Measurements from ENCODE around the gene GULP1.
"Not testable (repeated sequence)": the region's sequence is repeated elsewhere in the genome, so short reads cannot be mapped to it uniquely, and the experiment has no call there.

The GULP1 gene

DNA sequence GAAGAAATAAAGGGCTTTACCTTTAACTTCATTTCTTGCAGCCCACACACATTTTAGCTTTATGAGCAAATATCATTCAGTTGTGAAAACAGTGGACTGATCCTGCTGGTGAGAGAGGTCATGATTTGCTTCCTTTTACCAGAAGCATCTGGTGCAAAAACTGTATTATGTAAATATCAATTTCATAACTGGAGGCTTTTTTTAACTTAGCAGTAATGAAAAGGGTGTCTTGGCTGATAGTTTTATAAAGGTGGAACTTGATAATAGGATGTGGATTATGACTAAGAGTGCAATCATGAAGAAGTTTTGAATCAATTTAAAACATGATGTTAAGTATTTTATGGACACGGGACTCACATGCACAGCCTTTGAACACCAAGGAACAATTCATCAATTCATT is 304.4 kb downstream of the GULP1 start:
- DNase-seq (ENCODE audit: low read depth in 1 of 2, low spot score in 1 of 2), result no peak

DNA sequence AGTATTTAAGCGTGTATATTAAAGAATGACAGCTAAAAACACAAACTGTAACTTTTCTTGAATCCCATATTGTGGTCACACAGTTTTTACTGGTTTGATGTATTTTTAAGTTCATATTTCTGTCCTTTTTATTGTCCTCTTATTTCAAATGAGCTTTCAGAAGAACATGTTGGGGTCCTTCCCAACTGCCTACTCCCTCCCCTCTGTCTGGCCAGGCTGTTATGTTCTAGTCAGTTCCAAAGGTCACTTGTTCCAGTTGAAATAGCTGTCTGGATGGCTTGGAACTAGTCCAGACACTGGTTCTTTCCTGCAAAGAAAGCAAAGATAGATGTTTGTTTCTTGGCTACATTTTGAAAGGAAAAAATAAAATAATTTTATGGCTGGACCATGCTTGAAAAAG is 306.9 kb downstream of the GULP1 start:
- no peak for DNase-seq (ENCODE audit: low read depth in 1 of 2, low spot score in 1 of 2)

DNA sequence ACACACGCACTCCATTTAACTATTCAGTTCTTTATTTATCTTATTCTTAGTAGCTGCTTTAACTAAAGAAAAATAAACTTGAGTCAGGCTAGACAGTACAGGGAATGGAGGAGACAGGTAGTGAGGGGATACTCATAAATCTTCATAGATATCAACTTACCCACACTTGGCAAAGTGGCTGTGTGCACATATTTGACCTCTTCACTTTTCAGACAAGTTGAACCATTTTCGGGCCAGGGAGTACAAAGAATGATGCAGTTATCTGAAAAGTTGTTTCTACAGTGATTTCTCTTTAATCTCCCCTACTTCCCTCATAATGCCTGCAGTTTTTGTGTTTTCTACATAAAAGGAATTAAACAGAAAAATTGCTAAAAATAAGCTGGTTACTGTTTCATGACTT is 307.5 kb downstream of the GULP1 start:
- no peak for DNase-seq (ENCODE audit: low read depth in 1 of 2, low spot score in 1 of 2)

DNA sequence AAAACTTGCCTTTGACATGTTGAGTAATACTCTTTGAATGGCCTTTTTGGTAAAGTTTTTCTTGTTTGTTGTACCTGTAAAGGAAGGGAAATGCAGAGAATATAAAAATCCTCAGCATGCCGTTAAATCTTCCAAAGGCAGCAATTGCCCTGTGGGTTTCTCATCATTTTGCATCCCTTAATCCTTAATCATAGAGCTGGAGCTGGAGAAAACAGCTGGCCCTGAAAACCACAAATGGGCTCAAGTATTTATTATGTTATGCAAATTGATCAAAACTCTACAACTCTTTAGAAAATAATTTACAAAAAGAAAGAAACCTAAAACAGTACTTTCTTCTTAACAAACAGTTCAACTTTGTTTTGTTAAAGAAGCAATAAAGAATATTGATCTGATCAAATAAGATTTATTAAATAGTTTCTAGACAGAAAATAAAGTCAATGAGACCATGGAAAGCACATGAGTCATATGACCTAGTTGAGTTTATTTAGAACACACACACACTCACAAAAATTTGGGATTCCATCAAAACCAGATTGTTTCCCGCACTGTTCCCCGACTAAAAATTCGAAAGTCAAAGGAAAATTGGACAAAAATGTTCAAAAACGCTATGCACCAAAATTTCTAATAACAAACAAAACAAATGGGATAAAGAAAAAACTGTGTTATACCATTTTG is 309.0 kb downstream of the GULP1 start:
- no peak for DNase-seq (ENCODE audit: low read depth in 1 of 2, low spot score in 1 of 2)

DNA sequence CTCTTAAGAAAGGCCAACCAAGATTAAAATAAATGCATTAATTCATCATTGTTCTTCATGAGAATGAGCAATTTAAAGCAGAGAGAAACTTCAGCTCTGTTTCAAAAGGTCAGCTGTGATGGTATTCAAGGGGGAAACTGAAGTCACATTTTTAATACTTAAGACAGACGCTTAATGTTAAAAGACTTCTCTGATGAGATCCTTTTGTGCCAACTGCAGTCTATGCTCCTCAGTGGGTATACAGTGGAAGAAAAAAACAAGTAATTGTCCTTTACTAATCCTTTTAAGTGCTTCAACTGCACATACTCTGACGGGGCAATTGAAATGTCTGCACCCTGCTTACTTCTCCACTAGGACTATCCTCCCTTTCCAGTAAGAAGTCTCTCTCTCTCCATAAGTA is 309.7 kb downstream of the GULP1 start:
- DNase-seq (ENCODE audit: low read depth in 1 of 2, low spot score in 1 of 2), result no peak

DNA sequence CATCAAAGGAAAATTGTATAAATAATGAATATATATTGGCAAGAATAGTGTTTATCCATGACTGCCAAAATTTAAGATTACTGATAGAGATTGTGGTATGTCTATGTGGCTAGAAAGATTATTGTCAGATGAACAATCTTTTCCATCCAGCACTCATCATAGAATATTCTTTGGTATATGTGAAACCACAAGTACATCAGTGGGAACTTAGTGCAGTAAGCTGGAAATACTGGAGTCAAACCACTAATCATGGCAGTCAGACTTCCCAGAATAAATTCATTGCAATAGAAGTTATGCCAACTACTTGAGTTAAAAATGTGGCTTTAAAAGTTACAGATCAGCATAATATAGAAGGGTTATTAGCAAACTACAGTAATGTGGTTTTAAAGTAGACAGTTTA is 310.3 kb downstream of the GULP1 start:
- DNase-seq (ENCODE audit: low read depth in 1 of 2, low spot score in 1 of 2), result no peak

DNA sequence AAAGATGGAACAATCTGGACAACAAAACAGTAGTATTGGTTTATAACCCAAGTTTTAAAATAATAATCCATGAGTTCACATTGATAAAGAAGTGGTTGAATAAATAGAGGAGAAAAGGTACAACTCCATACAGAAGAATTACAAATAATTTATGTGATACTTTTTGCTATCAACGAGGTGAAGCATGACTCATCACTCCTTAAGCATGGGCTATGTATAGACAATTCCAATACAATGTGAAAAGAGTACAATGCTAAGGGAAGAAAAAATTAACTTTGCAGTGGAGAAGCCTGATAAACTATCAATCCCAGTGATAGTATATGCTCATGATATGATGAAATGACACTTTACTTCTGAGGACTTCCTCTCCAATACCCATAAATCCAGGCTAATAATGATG is 312.9 kb downstream of the GULP1 start:
- DNase-seq (ENCODE audit: low read depth in 1 of 2, low spot score in 1 of 2), result no peak

DNA sequence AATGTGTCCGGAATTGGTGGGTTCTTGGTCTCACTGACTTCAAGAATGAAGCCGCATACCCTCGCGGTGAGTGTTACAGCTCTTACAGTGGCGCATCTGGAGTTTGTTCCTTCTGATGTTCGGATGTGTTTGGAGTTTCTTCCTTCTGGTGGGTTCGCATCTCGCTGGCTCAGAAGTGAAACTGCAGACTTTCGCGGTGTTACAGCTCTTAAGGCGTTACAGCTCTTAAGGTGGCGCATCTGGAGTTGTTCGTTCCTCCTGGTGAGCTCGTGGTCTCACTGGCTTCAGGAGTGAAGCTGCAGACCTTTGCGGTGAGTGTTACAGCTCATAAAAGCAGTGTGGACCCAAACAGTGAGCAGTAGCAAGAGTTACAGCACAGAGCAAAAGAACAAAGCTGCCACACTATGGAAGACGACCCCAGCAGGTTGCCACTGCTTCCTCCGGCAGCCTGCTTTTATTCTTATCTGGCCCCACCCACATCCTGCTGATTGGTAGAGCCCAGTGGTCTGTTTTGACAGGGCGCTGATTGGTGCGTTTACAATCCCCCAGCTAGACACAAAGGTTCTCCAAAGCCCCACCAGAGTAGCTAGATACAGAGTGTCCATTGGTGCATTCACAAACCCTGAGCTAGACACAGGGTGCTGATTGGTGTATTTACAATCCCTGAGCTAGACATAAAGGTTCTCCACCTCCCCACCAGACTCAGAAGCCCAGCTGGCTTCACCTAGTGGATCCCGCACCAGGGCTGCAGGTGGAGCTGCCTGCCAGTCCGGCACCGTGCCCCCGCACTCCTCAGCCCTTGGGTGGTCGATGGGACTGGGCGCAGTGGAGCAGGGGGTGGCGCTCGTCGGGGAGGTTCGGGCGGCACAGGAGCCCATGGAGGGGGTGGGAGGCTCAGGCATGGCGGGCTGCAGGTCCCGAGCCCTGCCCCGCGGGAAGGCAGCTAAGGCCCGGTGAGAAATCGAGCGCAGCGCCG is 314.2 kb downstream of the GULP1 start:
- not testable (repeated sequence) for DNase-seq (ENCODE audit: low read depth in 1 of 2, low spot score in 1 of 2)

DNA sequence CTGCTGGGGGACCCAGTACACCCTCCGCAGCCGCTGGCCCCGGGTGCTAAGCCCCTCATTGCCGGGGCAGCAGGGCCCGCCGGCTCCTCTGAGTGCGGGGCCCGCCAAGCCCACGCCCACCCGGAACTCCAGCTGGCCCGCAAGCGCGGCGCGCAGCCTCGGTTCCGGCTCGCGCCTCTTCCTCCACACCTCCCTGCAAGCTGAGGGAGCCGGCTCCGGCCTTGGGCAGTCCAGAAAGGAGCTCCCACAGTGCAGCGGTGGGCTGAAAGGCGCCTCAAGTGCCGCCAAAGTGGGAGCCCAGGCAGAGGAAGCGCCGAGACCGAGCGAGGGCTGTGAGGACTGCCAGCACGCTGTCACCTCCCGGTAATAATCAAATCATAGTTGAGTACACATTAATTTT is 314.9 kb downstream of the GULP1 start:
- not testable (repeated sequence) for DNase-seq (ENCODE audit: low read depth in 1 of 2, low spot score in 1 of 2)

DNA sequence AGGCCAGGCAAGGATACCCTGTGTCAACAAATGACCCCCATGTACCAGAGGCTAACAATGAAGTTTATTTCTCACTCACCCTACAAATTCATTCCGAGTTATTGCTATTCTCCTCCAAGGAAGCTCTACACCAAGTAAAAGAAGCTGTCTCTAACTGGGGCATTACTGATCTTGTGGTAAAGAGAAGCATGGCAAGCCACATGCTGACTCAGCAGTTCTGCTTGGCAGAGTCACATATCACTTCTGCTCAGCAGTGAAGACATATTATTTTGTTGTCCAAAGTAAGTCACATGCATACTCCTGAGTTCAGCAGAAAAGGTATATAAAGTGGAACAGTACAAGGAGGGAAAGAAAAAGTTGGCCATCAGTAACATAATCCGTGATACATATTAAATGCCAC is 315.8 kb downstream of the GULP1 start:
- no peak for DNase-seq (ENCODE audit: low read depth in 1 of 2, low spot score in 1 of 2)

DNA sequence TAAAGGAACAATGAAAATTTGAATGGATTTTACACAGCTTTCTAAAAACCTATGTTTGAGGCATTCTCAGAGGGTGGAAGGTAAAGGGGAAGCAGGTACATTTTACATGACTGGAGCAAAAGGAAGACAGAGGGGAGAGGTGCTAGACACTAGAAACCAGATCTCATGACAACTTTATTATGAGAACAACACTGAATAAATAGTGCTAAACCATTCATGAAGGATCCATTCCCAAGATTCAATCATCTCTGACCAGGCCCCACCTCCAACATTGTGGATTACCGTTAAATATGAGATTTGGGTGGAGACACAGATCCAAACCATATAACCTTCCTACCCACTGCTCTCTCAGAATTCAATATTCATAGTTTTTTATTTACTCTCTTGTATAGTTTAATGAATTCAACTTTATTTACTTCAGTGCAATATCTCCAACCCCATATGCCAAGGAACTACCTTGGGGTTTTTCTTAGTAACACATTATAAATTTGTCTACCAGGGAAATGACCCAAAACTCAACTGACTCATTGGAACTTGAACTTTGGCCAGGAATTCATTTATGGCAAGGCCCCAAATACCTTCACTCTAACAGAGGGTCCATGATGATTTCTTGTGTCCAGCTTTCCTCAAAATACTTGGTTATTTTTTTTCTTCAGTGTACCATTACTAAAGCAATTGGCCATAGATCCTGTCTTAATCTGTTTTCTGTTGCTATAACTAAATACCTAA is 317.8 kb downstream of the GULP1 start:
- DNase-seq (ENCODE audit: low read depth in 1 of 2, low spot score in 1 of 2), result no peak

DNA sequence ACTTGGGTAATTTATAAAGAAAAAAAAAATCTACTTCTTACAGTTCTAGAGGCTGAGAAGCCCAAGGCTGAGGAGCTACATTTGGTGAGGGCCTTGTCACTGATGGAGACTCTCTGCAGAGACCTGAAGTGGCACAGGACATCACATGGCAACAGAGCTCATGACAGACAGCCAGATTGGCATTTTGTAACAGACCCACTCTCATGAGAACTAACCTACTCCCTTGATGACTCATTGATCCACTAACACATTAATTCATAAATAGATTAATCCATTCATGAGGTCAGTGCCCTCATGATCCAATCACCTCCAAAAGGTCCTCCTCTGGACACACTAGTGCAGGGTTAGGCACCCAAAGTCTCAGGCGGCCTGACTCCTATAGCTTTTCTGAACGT is 318.4 kb downstream of the GULP1 start:
- no peak for DNase-seq (ENCODE audit: low read depth in 1 of 2, low spot score in 1 of 2)

DNA sequence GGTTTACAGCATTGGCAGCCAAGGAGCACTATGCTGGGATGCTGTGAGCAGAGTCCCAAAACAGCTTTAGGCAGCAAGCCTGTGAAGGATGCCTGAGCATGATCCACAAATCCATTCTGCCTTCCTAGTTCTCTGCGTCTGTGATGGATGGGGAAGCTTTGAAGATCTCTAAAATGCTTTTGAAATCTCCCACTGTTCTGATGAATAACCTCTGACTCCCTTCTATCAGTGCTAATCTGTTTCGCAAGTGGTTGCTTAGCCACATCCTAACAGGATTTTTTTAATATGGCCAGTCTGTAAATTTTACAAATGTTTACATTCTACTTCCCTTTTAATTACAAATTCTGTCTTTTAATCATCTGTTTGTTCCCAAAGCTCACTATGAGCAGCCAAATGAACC is 319.2 kb downstream of the GULP1 start:
- DNase-seq (ENCODE audit: low read depth in 1 of 2, low spot score in 1 of 2), result no peak

DNA sequence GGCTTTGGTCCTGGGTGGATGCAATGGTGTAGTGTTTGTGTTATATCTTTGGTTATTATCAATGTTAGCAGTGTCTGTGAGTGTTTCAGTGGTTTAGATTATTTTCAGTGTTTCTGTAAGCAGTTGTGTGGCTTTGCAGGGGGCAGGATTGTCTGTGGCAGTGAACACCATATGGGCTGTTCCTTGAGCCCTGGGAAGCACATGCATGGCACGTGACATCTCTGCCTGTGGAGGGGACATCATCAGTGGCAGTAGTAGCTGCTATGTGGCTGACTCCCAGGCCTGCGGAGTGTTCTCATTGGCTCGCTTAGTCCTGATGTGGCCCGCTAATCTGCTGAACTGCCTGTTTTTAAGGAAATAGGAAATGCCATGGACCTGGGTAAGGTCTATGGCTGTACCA is 327.5 kb downstream of the GULP1 start:
- DNase-seq (ENCODE audit: low read depth in 1 of 2, low spot score in 1 of 2), result no peak

DNA sequence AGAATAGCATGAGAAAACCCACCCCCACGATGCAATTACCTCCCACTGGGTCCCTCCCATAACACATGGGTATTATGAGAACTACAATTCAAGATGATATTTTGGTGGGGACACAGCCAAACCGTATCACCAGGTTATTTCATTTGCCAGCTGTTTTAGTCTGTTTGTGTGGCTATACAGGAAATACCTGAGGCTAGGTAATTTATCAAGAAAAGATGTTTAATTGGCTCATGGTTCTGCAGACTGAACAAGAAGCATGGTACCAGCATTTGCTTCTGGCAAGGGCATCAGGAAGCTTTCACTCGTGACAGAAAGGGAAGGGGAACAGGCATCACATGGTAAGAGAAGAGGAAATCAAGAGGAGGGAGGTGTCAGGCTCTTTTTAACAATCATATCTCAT is 329.2 kb downstream of the GULP1 start:
- no peak for DNase-seq (ENCODE audit: low read depth in 1 of 2, low spot score in 1 of 2)

DNA sequence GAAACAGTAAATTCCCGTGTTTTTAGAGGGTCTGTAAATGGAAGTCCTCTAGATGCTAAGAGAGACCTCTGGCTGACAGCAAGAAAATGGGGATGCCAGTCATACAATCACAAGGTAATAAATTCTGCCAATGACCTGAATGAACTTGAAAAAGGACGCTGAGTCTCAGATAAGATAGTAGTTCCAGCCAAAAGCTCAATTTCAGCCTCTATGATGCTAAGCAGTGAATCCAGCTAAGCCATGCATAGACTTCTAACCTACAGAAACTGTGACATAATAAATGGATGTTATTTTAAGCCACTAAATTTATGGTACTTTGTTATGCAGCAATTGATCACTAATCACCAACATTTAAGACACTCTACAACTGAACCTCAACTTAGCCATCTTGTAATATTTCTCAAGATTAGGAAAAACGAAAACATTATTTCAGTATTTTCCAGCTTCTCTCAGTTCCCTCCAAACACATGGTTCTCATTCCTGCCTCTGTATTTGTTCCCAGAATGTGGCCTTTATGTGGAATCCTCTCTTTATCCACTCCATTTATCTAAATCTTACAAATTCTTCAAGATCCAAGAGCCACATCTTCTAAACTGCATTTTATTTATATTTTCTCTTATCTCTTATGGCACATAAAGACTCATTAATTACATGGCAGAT is 331.1 kb downstream of the GULP1 start:
- DNase-seq (ENCODE audit: low read depth in 1 of 2, low spot score in 1 of 2), result no peak

DNA sequence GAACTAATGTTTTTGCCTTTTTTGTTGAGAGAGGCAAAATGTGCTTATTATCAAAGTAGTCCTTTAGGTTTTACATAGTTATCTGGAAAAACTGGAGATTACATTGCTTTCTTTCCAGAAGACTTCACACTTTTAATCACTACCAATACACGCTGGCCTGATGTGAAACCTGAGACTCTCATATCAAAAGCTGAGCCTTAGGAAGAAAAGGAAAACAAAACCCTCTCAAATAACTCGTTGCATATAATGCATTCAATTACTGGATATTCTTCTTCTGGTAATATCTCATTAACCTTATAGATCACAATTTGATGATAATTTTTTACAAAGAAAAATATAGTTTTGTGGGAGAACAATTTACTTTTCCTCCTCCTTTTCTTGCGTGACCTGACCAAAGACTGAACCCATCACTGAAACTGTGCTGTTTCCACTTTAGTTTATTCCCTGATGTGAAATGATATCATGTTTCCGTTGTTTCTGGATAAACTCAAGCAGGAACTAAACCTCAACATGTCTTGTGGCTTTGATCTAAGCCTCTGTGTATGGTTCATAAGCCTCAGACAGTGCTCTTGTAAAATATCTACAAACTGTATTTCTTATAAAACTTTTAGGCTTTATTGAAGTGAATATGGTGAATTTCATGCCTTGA is 332.4 kb downstream of the GULP1 start:
- DNase-seq (ENCODE audit: low read depth in 1 of 2, low spot score in 1 of 2), result no peak

DNA sequence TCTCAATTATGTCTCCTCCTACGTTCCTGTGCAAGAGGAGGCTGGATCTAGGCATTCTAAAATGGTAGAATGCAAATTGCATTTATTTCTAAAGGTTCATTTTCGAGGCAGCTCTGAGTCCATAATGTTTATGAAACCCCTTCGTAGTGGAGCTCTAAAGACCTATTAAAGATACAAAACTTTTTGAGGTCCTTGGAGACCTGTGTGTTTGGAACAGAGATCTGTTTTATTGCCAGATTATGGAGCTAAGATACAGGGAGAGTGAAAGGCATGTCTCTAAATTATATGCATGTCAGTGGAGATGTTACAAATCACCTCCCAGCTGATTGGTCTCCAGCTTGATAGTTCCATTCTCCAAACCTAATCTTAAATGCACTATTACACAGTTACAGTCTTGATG is 335.8 kb downstream of the GULP1 start:
- DNase-seq (ENCODE audit: low read depth in 1 of 2, low spot score in 1 of 2), result no peak

DNA sequence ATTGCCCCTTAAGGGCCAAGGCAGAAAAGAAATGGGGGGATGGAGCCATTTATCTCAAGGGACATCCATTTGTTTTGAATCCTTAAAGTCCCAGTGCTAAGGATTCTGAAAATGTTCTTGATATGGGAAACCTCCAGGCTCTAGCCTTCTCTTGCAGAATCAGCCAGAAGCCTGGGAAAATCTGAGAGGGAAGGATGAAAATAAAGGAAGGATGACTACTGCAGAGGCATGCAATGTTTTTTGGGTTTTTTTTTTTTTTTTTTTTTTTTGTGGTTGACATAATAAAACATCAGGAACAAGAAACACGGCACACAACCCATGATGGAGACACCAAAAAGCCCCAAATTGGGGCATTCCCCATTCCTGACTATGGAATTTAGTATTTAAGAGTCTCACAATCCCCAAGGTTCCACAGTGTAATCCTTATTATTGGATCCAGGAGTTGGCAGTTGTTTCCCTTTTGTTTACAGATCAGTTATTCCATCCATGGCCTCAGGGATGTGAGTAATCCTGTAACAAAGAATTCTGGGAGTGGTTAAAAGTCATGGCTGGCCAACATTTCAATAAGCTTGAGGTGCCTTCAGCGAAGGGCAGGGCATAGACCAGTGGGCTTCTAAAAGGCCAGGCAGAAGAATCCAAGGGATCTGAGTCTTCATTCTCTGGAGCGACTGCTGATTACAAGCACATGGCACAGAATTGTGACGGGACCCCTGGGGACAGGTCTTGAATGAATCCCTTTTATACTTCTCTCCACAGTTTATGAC is 337.5 kb downstream of the GULP1 start:
- DNase-seq (ENCODE audit: low read depth in 1 of 2, low spot score in 1 of 2), result no peak
